Measurements from ENCODE around the gene SREBF1. TPM values are rescaled to one million over a fixed set of nuclear protein-coding genes. Genes with fewer than 3 reads are reported as not detected.

The SREBF1 gene
- total RNA-seq, 1 donor from 2014 or later, result 51.6 TPM

GRCh38 chr17:17827826-17828621 lies 8.8 kb downstream of the SREBF1 start:
- FAIRE-seq, result no peak
- H3K36me3 ChIP-seq (ENCODE audit: control insufficient read depth, insufficient read depth, low read length), result peaks cover 26% of the 10 kb centered on the region
- no peak for TF ChIP-seq CTCF (IDR thresholded peaks at IDR 0.05; ENCODE audit: insufficient read depth, low read length, severe bottlenecking)

GRCh38 chr17:17826942-17827785 lies 9.6 kb downstream of the SREBF1 start:
- no peak for TF ChIP-seq CTCF (IDR thresholded peaks at IDR 0.05; ENCODE audit: insufficient read depth, low read length, severe bottlenecking)
- Histone ChIP-seq H3K4me3 (ENCODE audit: low read depth, low read length) (no peak overlapping the region), H3K36me3 (ENCODE audit: control insufficient read depth, insufficient read depth, low read length) (peaks cover 27% of the 10 kb centered on the region), H3K27me3 (ENCODE audit: control insufficient read depth, insufficient read depth, low read length) (no peaks in the 10 kb centered on the region)
- DNase-seq (ENCODE audit: low read depth), result no peak
- no peak for FAIRE-seq

More at GRCh38 chr17:17827826-17828621, 8.8 kb downstream of the SREBF1 start:
- Histone ChIP-seq H3K27me3 (ENCODE audit: control insufficient read depth, insufficient read depth, low read length) (no peaks in the 10 kb centered on the region), H3K4me3 (ENCODE audit: low read depth, low read length) (no peak overlapping the region)
- DNase-seq (ENCODE audit: low read depth), result no peak

GRCh38 chr17:17826342-17826713 lies 10.5 kb downstream of the SREBF1 start:
- no peak for TF ChIP-seq CTCF (IDR thresholded peaks at IDR 0.05; ENCODE audit: insufficient read depth, low read length, severe bottlenecking)
- DNase-seq (ENCODE audit: low read depth) (no peak), FAIRE-seq (no peak)
- Histone ChIP-seq H3K36me3 (ENCODE audit: control insufficient read depth, insufficient read depth, low read length) (peaks cover 21% of the 10 kb centered on the region), H3K4me3 (ENCODE audit: low read depth, low read length) (no peak overlapping the region), H3K27me3 (ENCODE audit: control insufficient read depth, insufficient read depth, low read length) (no peaks in the 10 kb centered on the region)

- no peaks in the 10 kb centered on the region for H3K27me3 ChIP-seq (ENCODE audit: control insufficient read depth, insufficient read depth, low read length)
- no peak for TF ChIP-seq CTCF (IDR thresholded peaks at IDR 0.05; ENCODE audit: insufficient read depth, low read length, severe bottlenecking)
- DNase-seq (ENCODE audit: low read depth) (no peak), FAIRE-seq (no peak)
- H3K36me3 ChIP-seq (ENCODE audit: control insufficient read depth, insufficient read depth, low read length), result peaks cover 21% of the 10 kb centered on the region
- no peak overlapping the region for H3K4me3 ChIP-seq (ENCODE audit: low read depth, low read length)
Measured at GRCh38 chr17:17824783-17825614, 11.8 kb downstream of the SREBF1 start.

GRCh38 chr17:17824119-17824782 lies 12.5 kb downstream of the SREBF1 start:
- FAIRE-seq (no peak), DNase-seq (ENCODE audit: low read depth) (no peak)
- Histone ChIP-seq H3K36me3 (ENCODE audit: control insufficient read depth, insufficient read depth, low read length) (peaks cover 27% of the 10 kb centered on the region), H3K4me3 (ENCODE audit: low read depth, low read length) (no peak overlapping the region), H3K27me3 (ENCODE audit: control insufficient read depth, insufficient read depth, low read length) (no peaks in the 10 kb centered on the region)
- no peak for TF ChIP-seq CTCF (IDR thresholded peaks at IDR 0.05; ENCODE audit: insufficient read depth, low read length, severe bottlenecking)
